ENCODE results near the gene AOC1.
"Not testable (repeated sequence)": the region's sequence is repeated elsewhere in the genome, so short reads cannot be mapped to it uniquely, and the experiment has no call there.

The AOC1 gene

GRCh38 chr7:150852371-150852905 is at the start of gene AOC1:
TSS of gene AOC1 (plus strand) at chr7:150852517. CDS start at chr7:150856471, 3,954 bp downstream.
- POLR2A ChIA-PET, result no interaction called here
- no peak for TF ChIP-seq CTCF (IDR thresholded peaks at IDR 0.05; ENCODE audit: insufficient read depth, low read length, missing control alignments)
- CTCF ChIA-PET, result no interaction called here
- DNase-seq (ENCODE audit: low read depth, low spot score), result no peak
- no peak within 1 kb of the TSS for H3K4me3 ChIP-seq (ENCODE audit: low read depth, low read length)

- H3K4me3 ChIP-seq (ENCODE audit: low read depth, low read length), result no peak overlapping the region
- no peak for DNase-seq (ENCODE audit: low read depth, low spot score)
- ChIA-PET POLR2A (no interaction called here), CTCF (interaction anchor here (0.6 kb wide), 1 partner anchor 26 kb away, joined by 3 read pairs; no protein-coding TSS in a partner anchor)
- no peak for TF ChIP-seq CTCF (IDR thresholded peaks at IDR 0.05; ENCODE audit: insufficient read depth, low read length, missing control alignments)
These were observed 49.0 kb upstream of the AOC1 start for GRCh38 chr7:150803161-150803860.

GRCh38 chr7:150804802-150805201 is 47.5 kb upstream of the AOC1 start:
- no peak for TF ChIP-seq CTCF (IDR thresholded peaks at IDR 0.05; ENCODE audit: insufficient read depth, low read length, missing control alignments)
- no peak for DNase-seq (ENCODE audit: low read depth, low spot score)
- H3K4me3 ChIP-seq (ENCODE audit: low read depth, low read length), result no peak overlapping the region
- POLR2A ChIA-PET, result no interaction called here
- CTCF ChIA-PET, result no interaction called here

GRCh38 chr7:150805864-150806263 is 46.5 kb upstream of the AOC1 start:
- H3K4me3 ChIP-seq (ENCODE audit: low read depth, low read length), result no peak overlapping the region
- DNase-seq (ENCODE audit: low read depth, low spot score), result no peak
- no peak for TF ChIP-seq CTCF (IDR thresholded peaks at IDR 0.05; ENCODE audit: insufficient read depth, low read length, missing control alignments)
- ChIA-PET CTCF (no interaction called here), POLR2A (no interaction called here)

GRCh38 chr7:150806454-150806853 is 45.9 kb upstream of the AOC1 start:
- DNase-seq (ENCODE audit: low read depth, low spot score), result no peak
- no peak for TF ChIP-seq CTCF (IDR thresholded peaks at IDR 0.05; ENCODE audit: insufficient read depth, low read length, missing control alignments)
- ChIA-PET CTCF (no interaction called here), POLR2A (no interaction called here)
- no peak overlapping the region for H3K4me3 ChIP-seq (ENCODE audit: low read depth, low read length)

- CTCF ChIA-PET, result no interaction called here
These were observed 45.5 kb upstream of the AOC1 start for GRCh38 chr7:150806863-150807262.

GRCh38 chr7:150807616-150808438 is 44.5 kb upstream of the AOC1 start:
- DNase-seq (ENCODE audit: low read depth, low spot score); H3K4me3 ChIP-seq (ENCODE audit: low read depth, low read length); CTCF ChIA-PET; POLR2A ChIA-PET: not testable (repeated sequence)

More at GRCh38 chr7:150806863-150807262, 45.5 kb upstream of the AOC1 start:
- no peak for DNase-seq (ENCODE audit: low read depth, low spot score)
- POLR2A ChIA-PET, result no interaction called here
- H3K4me3 ChIP-seq (ENCODE audit: low read depth, low read length), result no peak overlapping the region
- TF ChIP-seq CTCF (IDR thresholded peaks at IDR 0.05; ENCODE audit: insufficient read depth, low read length, missing control alignments), result no peak

All from AG04449 (cell line).